Colonic mucosa (tissue), 4 donors: ENCODE data around the gene C1orf210. TPM values are rescaled to one million over a fixed set of nuclear protein-coding genes. Genes with fewer than 3 reads are reported as not detected.
A peak's percentile ranks its signal among the peaks of the same experiment; 100 is the strongest.

Source experiments
- DNase-seq: peaks from one replicate; pipeline ENCODE4 v3.0.0-alpha.2; 2020
- H3K27ac ChIP-seq: fragments of 200-600 bp; one replicate; pipeline ENCODE4 v1.8.0; 2021
- H3K27me3 ChIP-seq: fragments of 200-600 bp; one replicate; pipeline ENCODE4 v1.8.0; 2021
- H3K36me3 ChIP-seq: fragments of 200-600 bp; one replicate; pipeline ENCODE4 v1.8.0; 2021
- H3K4me1 ChIP-seq: fragments of 200-600 bp; one replicate; pipeline ENCODE4 v1.8.0; 2021; ENCODE audit warnings: mild to moderate bottlenecking
- H3K4me3 ChIP-seq: fragments of 200-600 bp; one replicate; pipeline ENCODE4 v1.8.0; 2021
- H3K9ac ChIP-seq, 2 donors: one replicate each; pipeline ENCODE4 v1.7.0; 2013; ENCODE audit warnings: control low read depth in 2 of 2, low read depth in 2 of 2, low read length in 2 of 2
- H3K9me3 ChIP-seq: fragments of 200-600 bp; one replicate; pipeline ENCODE4 v1.8.0; 2021
- intact Hi-C: fragments of 100-400 bp; cut with DNase I; formaldehyde crosslinking; loops from one replicate; pipeline ENCODE4 v1.14.1; 2022
- total RNA-seq, 2 donors: library from RNA; stranded (reverse); fragmentation: NEBNext Ultra II Directional in 1 of 2; extraction: Animal tissue kit (Norgen Biotek cat#: 25700) in 1 of 2; gene quantifications; one replicate each; pipeline ENCODE4 v1.2.1, GENCODE V29; 2021
- TF ChIP-seq, protein P1 (sequence below): fragments of 200-600 bp; IDR thresholded peaks from one replicate; pipeline ENCODE4 v1.8.0; 2022; ENCODE audit warnings: antibody characterized with exemption, mild to moderate bottlenecking
- donor health status: healthy.
- donor health status: DM: no; HTN: no; CAD: no.
- donor health status: DM: no; HTN: no; CAD: no.

C1orf210 gene
- total RNA-seq, 2 donors from 2014 or later, result 67.4 to 94.3 TPM

DNA sequence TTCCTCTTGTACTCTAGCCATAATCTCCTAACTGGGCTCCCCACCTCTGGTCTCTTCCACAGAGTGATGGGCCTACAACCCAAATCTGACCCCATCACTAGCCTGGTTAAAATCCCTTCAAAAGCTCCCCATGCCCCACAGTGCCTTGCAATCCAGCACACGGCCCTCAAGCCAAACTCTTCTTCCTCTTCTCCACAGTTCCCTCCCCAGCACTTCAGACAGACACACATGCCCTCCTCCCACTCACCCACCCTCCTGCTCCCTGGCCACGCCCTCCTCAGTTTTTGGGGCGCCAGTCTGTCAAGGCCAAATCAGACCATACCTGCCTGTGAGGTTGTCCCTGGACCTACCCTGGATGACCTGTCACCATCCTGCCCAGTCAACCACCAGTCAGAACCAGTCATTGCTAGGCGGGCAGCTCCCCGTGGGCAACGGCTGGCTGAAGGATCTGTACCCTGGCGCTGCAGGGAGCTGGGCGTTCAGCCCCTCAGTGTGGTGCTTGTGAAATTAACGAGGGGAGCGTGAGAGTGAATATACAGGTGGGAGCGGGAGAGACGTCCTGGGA, 753 bp downstream of the C1orf210 start:
- peak overlapping the region; percentile 65 to 93 for H3K9ac ChIP-seq
- peak; percentile 57 for DNase-seq

DNA sequence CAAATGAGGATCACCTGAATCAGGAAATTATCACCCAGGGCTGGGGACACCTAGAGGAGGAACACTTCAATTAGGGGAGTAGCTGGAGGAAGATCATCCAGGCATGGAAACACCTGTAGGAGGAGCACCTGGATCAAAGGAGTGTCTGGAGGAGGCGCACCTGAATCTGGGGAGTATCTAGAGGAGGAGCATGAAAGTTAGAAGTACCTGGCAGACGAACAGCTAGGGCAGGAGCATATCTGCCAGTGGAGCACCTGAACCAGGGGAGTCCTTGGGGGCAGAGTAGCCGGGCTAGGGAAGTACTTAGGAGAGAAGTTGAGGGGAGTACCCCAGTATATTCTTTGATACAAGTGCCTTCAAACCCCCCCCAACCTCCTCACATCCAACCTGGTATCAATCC, 1.3 kb downstream of the C1orf210 start:
- no peak for DNase-seq
- peak overlapping the region; percentile 85 for H3K27ac ChIP-seq
- H3K4me3 ChIP-seq, result peak overlapping the region; percentile 36

More for the DNA sequence above, 753 bp downstream of the C1orf210 start:
- TF ChIP-seq, protein P1, sequence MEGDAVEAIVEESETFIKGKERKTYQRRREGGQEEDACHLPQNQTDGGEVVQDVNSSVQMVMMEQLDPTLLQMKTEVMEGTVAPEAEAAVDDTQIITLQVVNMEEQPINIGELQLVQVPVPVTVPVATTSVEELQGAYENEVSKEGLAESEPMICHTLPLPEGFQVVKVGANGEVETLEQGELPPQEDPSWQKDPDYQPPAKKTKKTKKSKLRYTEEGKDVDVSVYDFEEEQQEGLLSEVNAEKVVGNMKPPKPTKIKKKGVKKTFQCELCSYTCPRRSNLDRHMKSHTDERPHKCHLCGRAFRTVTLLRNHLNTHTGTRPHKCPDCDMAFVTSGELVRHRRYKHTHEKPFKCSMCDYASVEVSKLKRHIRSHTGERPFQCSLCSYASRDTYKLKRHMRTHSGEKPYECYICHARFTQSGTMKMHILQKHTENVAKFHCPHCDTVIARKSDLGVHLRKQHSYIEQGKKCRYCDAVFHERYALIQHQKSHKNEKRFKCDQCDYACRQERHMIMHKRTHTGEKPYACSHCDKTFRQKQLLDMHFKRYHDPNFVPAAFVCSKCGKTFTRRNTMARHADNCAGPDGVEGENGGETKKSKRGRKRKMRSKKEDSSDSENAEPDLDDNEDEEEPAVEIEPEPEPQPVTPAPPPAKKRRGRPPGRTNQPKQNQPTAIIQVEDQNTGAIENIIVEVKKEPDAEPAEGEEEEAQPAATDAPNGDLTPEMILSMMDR, result no peak
- Histone ChIP-seq H3K9me3 (no peaks in the 10 kb centered on the region), H3K4me3 (peak overlapping the region; percentile 36), H3K27me3 (no peaks in the 10 kb centered on the region), H3K27ac (peak overlapping the region; percentile 85), H3K36me3 (no peaks in the 10 kb centered on the region), H3K4me1 (no peaks in the 10 kb centered on the region)
- intact Hi-C loops, result no loop called here

DNA sequence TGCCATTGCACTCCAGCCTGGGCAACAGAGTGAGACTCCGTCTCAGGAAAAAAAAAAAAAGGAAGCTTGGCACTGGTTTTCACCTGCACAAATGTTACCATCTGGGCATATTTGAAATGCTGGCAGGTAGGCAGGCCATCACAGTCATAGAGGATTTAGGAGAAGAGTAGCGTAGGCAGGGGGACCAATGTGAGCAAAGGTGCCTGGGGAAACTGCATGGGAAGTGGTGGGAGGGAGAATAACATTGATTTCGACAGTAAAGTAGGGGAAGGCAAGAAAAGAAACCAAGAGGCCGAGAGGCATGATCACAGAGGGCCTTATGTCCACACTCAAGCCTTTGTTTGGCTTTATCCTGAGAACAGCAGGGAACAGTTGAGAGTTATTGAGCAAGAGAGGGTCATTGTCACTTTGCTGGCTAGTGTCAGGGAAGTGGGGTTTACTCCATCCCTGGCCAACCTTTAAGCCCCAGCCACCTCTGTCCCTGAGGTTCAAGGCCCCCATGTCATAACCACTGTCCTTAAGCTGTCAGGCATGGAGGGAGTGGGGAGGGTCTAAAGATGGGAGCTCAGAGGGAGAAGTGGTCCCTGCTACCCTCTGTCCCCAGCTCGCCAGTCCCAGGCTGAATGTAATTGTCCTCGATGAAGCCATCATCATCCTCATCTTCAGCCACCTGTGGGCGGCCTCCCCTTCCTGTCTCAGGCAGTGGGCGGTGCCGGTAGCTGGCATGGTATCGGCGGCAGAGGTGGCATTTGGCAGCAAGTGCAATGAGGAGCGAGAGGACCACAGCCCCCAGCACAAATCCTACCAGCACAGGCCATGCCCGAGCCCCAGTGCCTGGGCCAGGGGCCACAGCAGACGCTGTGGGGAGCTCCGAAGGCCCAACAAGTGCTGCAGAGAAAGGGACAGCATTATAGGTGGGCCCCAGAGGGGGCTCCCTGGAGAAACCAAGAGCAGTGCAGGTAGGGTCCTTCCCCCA, 2.9 kb downstream of the C1orf210 start:
- H3K27ac ChIP-seq, result no peak overlapping the region
- no peaks in the 10 kb centered on the region for H3K4me1 ChIP-seq
- TF ChIP-seq, protein P1, result no peak
- no peak overlapping the region for H3K4me3 ChIP-seq
- H3K9ac ChIP-seq, result no peak overlapping the region
- H3K27me3 ChIP-seq, result no peaks in the 10 kb centered on the region
- no peak for DNase-seq
- no peaks in the 10 kb centered on the region for H3K36me3 ChIP-seq
- H3K9me3 ChIP-seq, result no peaks in the 10 kb centered on the region
- intact Hi-C loops, result no loop called here

More for the DNA sequence above, 1.3 kb downstream of the C1orf210 start:
- Histone ChIP-seq H3K36me3 (no peaks in the 10 kb centered on the region), H3K27me3 (no peaks in the 10 kb centered on the region), H3K4me1 (no peaks in the 10 kb centered on the region), H3K9me3 (no peaks in the 10 kb centered on the region), H3K9ac (peak overlapping the region in 1 of 2 donors; percentile 93)
- TF ChIP-seq, protein P1, result no peak
- intact Hi-C loops, result no loop called here

DNA sequence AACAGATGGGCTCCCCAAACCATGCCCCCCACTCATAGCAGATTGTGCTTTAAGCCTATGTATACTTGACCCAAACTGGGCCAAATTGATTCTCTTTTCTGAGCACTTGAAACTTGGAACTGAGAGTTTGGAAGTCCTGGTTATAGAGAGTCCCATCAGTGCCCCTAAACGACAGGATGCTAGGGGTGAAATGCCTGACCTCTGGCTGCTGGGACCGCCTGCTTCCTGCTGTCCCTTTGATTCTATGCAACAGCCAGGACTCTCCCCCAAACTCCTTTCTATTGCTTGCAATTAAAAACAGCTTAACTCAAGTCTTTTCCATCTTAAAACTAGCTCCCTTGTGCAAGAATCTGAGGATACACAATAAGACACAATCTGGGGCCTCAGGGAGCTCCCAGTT, 4.7 kb downstream of the C1orf210 start:
- intact Hi-C loops, result no loop called here
- Histone ChIP-seq H3K9me3 (no peaks in the 10 kb centered on the region), H3K4me1 (no peaks in the 10 kb centered on the region), H3K4me3 (no peak overlapping the region), H3K36me3 (no peaks in the 10 kb centered on the region), H3K27me3 (no peaks in the 10 kb centered on the region), H3K27ac (no peak overlapping the region), H3K9ac (no peak overlapping the region)
- no peak for DNase-seq
- TF ChIP-seq, protein P1, result no peak

DNA sequence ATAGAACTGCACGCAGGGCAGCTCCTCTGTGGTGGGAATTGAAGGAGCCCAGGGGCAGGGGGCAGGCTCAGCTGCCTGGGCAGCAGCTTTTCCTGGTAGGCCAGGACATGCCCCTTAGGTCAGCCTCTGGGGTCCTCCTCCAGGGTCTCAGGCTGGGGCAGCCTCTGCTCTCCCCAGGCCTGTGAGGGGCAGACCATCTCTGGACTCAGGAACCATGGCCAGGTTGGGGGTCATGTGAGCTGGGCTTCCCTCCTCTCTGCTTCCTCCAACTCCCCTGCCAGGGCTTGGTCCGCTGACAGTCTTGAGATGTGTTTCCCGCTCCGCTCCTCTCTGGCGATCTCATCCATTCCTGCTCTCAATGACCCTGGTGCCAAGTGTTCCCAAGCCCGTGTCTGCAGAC, 5.7 kb downstream of the C1orf210 start:
- Histone ChIP-seq H3K36me3 (no peaks in the 10 kb centered on the region), H3K9ac (no peak overlapping the region), H3K9me3 (no peaks in the 10 kb centered on the region), H3K27ac (no peak overlapping the region), H3K4me1 (no peaks in the 10 kb centered on the region), H3K4me3 (no peak overlapping the region), H3K27me3 (no peaks in the 10 kb centered on the region)
- TF ChIP-seq, protein P1, result no peak
- intact Hi-C loops, result no loop called here
- DNase-seq, result no peak
